Measurements from ENCODE around the gene ALAS2.
"Not testable (repeated sequence)": the region's sequence is repeated elsewhere in the genome, so short reads cannot be mapped to it uniquely, and the experiment has no call there.

ALAS2 gene

GRCh38 chrX:55004231-55004630, 26.5 kb downstream of the ALAS2 start:
- DNase-seq = no peak

GRCh38 chrX:54999717-55000598, 30.8 kb downstream of the ALAS2 start, which contains the start of gene APEX2:
Gene APEX2 (plus strand): TSS chrX:55000363. CDS start chrX:55000423, 60 bp downstream.
- DNase-seq = peak; percentile 71 to 92 (median 81)

- no peak for DNase-seq
These were observed 35.2 kb downstream of the ALAS2 start for GRCh38 chrX:54995621-54996020.

- DNase-seq = no peak
These were observed 36.0 kb downstream of the ALAS2 start for GRCh38 chrX:54994668-54995351.

GRCh38 chrX:54994099-54994498, 36.7 kb downstream of the ALAS2 start, which contains the start of gene PFKFB1:
Gene PFKFB1 (minus strand): TSS chrX:54994188. CDS start chrX:54994007, 181 bp downstream.
- no peak for DNase-seq

GRCh38 chrX:54992911-54993622, 37.7 kb downstream of the ALAS2 start:
- no peak for DNase-seq

GRCh38 chrX:54991706-54992105, 39.1 kb downstream of the ALAS2 start:
- DNase-seq = no peak

DNA sequence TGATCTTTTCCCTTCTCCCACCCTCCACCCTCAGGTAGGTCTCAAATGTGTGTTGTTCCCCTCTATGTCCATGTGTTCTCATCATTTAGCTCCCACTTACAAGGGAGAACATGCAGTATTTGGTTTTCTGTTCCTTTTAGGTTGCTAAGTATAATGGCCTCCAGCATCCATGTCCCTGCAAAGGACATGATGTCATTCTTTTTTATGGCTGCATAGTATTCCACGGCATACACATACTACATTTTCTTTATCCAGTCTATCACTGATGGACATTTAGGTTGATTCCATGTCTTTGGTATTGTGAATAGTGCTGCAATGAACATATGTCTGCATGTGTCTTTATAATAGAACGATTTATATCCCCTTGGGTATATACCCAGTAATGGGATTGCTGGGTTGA, 47.5 kb downstream of the ALAS2 start:
- DNase-seq = not testable (repeated sequence)

- no peak for DNase-seq
These were observed 50.4 kb downstream of the ALAS2 start for GRCh38 chrX:54980334-54980733.

- no peak for DNase-seq
These were observed 51.3 kb downstream of the ALAS2 start for GRCh38 chrX:54979432-54979831.

DNA sequence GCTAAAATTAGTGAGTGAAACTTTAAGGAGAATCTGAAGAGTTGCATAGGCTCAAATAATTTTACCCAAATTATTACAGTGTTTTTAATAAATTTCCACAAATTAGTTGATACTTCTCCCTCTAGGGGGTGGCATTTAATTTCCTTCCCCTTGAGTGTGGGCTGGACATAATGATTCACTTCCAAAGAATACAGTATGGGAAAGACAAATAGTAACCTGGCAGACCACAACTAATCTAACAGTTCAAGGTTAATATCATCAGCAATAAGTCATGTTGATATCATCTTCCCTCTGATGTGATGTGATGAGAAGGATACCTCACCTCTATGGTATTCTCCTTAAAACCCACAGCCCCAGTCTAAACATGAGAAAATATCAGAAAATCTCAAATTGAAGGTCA, 52.3 kb downstream of the ALAS2 start:
- DNase-seq = no peak

DNA sequence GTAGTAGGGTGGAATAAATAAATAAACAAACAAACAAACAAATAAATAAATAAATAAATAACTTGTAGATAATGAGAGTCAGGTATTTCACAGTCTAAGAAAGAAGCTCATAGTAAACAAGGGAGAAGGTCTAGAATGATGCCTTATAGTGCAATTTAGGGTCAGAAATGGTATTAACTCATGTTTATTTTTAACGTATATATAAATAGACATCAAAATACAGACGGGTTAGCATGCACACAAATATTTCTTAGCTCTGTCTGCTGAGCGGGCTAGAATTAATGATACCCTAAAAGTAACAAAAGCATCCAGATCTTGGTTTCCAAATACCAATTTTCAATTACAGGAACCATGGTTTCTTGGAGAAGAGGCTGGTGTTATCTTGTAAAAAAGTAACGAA, 53.4 kb downstream of the ALAS2 start:
- no peak for DNase-seq

GRCh38 chrX:54964766-54965497, 65.8 kb downstream of the ALAS2 start:
- DNase-seq = no peak

GRCh38 chrX:54961750-54962149, 69.0 kb downstream of the ALAS2 start:
- no peak for DNase-seq
